Stimulated activated CD8-positive, alpha-beta memory T cell treated with anti-CD3 and anti-CD28 coated beads, Interleukin-15, amount 100 ng/mL, for 48 hours (primary cell): ENCODE results near the gene GOLGA6L25.
"Not testable (repeated sequence)": the region's sequence is repeated elsewhere in the genome, so short reads cannot be mapped to it uniquely, and the experiment has no call there.

ENCODE experiments used
- DNase-seq, 2 donors: peaks; one replicate each; pipeline ENCODE4 v3.0.0-alpha.2; 2020; ENCODE audit warnings: low read depth in 2 of 2

The GOLGA6L25 gene

GRCh38 chr15:28553268-28553667 is at the start of gene GOLGA6L25:
Gene GOLGA6L25, plus strand, starts transcription at chr15:28553568. Its CDS starts 61 bp downstream, at chr15:28553629.
- DNase-seq, result not testable (repeated sequence)

GRCh38 chr15:28508217-28508889 is 45.0 kb upstream of the GOLGA6L25 start:
- DNase-seq, result not testable (repeated sequence)

GRCh38 chr15:28514128-28514527 is 39.2 kb upstream of the GOLGA6L25 start:
- DNase-seq, result not testable (repeated sequence)

GRCh38 chr15:28515208-28515607 is 38.2 kb upstream of the GOLGA6L25 start:
- DNase-seq, result not testable (repeated sequence)

GRCh38 chr15:28532954-28533353 is 20.4 kb upstream of the GOLGA6L25 start, which contains the start of gene GOLGA8G:
Gene GOLGA8G, minus strand, starts transcription at chr15:28532971. Its CDS starts 62 bp downstream, at chr15:28532909.
- not testable (repeated sequence) for DNase-seq

- DNase-seq, result not testable (repeated sequence)
These were observed 20.0 kb downstream of the GOLGA6L25 start for GRCh38 chr15:28573351-28573750.

- not testable (repeated sequence) for DNase-seq
These were observed 35.7 kb downstream of the GOLGA6L25 start for GRCh38 chr15:28588977-28589606.

GRCh38 chr15:28589769-28590168 is 36.4 kb downstream of the GOLGA6L25 start:
- not testable (repeated sequence) for DNase-seq

- DNase-seq, result not testable (repeated sequence)
These were observed 39.0 kb downstream of the GOLGA6L25 start for GRCh38 chr15:28592395-28592794.

- DNase-seq, result not testable (repeated sequence)
These were observed 40.2 kb downstream of the GOLGA6L25 start for GRCh38 chr15:28593424-28594129.

- not testable (repeated sequence) for DNase-seq
These were observed 44.1 kb downstream of the GOLGA6L25 start for GRCh38 chr15:28597471-28597870.

GRCh38 chr15:28598209-28598608 is 44.8 kb downstream of the GOLGA6L25 start:
- not testable (repeated sequence) for DNase-seq

- DNase-seq, result not testable (repeated sequence)
These were observed 48.8 kb downstream of the GOLGA6L25 start for GRCh38 chr15:28602152-28602551.
